ENCODE data around the gene TBK1. TPM values are rescaled to one million over a fixed set of nuclear protein-coding genes. Genes with fewer than 3 reads are reported as not detected.
A peak's percentile ranks its signal among the peaks of the same experiment; 100 is the strongest.

TBK1 gene
- total and polyA plus RNA-seq, 2 of the 13 experiments (the other 11 are each of a cell fraction or from before 2014, with no cell fraction given) = 10.3 to 25.2 TPM

- TF ChIP-seq ZNF101 (CRISPR knock-in tag; IDR thresholded peaks at IDR 0.05; ENCODE audit: borderline replicate concordance, low read depth) (no peak), ZBTB49 (CRISPR knock-in tag; IDR thresholded peaks at IDR 0.05; ENCODE audit: borderline replicate concordance) (no peak), ATF7 (IDR thresholded peaks at IDR 0.05) (0 out of 2 replicates have a peak, but pooled peaks have one; percentile 6), ATF7 (CRISPR knock-in tag; IDR thresholded peaks at IDR 0.05) (no peak), ZNF678 (CRISPR knock-in tag; IDR thresholded peaks at IDR 0.05) (no peak)
- DNase-seq (ENCODE audit: low spot score) = no peak
- Histone ChIP-seq H3K79me2 (ENCODE audit: insufficient read depth, low read length) (peaks cover 26% of the 10 kb centered on the region), H3K27ac (ENCODE audit: extremely low read length, insufficient read depth, low read length) (no peak overlapping the region), H3K4me2 (ENCODE audit: low read depth, low read length) (peak overlapping the region; percentile 10; the same call in 1 of the 2 replicates), H4K20me1 (ENCODE audit: insufficient read depth, low read length) (peaks cover 5% of the 10 kb centered on the region; the same call in 1 of the 2 replicates), H2AFZ (ENCODE audit: low read length) (no peak overlapping the region), H3K27me3 (ENCODE audit: control insufficient read depth in 1 of 2, insufficient read depth in 2 of 2, low read length in 2 of 2) (no peaks in the 10 kb centered on the region), H3K9me3 (ENCODE audit: low read length) (no peaks in the 10 kb centered on the region), H3K4me3 (replicated peaks in 1 of 3; ENCODE audit: insufficient read depth in 1 of 3, low read depth in 2 of 3, low read length in 3 of 3) (no peak overlapping the region), H3K36me3 (replicated peaks in 1 of 2; ENCODE audit: control insufficient read depth in 1 of 2, insufficient read depth in 2 of 2, low read length in 2 of 2) (peaks cover 4 to 34% of the 10 kb centered on the region in 2 experiments; a peak in 4 of 5 replicates), H3K4me1 (ENCODE audit: insufficient read depth, low read length) (peaks cover 34% of the 10 kb centered on the region), H3K9ac (ENCODE audit: insufficient read depth, low read depth, low read length) (no peak overlapping the region)
- FAIRE-seq = no peak
- ChIA-PET CTCF (ENCODE audit: low intra/inter-chr PET ratio, low total read pairs) (no interaction called here), POLR2A (interaction anchor here (1.2 to 1.5 kb wide), 2 partner anchors 13 to 44 kb away, joined by 3 read pairs; no protein-coding TSS in a partner anchor)
- intact Hi-C loops (cut with micrococcal nuclease; ENCODE audit: unreplicated experiment) (loop anchor here (5.0 kb wide), 2 partner anchors 43 to 247 kb away; no protein-coding TSS in a partner anchor), in situ Hi-C loops (cut with HindIII; ENCODE audit: extremely low pct_ligation_motif_present, low pct_unique_long_range_greater_than_20kb) (no loop called here)
- no TSS peak for BruUV-seq (replicated peaks)
- ATAC-seq = no peak
- 87% methylated on average over 2 of the region's 2 CpGs for WGBS (ENCODE audit: low lambda C conversion rate)
These were observed 1.8 kb upstream of the TBK1 start for GRCh38 chr12:64450057-64450640.
